Heart right ventricle (tissue), 16 donors: Measurements from ENCODE around the gene FAM219B. TPM values are rescaled to one million over a fixed set of nuclear protein-coding genes. Genes with fewer than 3 reads are reported as not detected.

Experiments used
- ATAC-seq, 8 donors: fragments of 200-7000 bp; cut with Tn5 transposase; one replicate each; pipeline ENCODE4 v1.9.1; 2020; ENCODE audit warnings: mild to moderate bottlenecking in 8 of 8, moderate library complexity in 8 of 8, moderate number of reproducible peaks in 1 of 8
- DNase-seq, 2 donors: peaks; one replicate each; pipeline ENCODE4 v3.0.0-alpha.2; 2020
- H3K27ac ChIP-seq, 10 donors: fragments of 200-600 bp; sonication (generic) in 2 of 10; one replicate each; pipeline versions ENCODE4 v1.5.0 to v1.8.0; 2020 to 2022; ENCODE audit warnings: mild to moderate bottlenecking in 3 of 10
- H3K27me3 ChIP-seq, 7 donors: fragments of 200-600 bp; one replicate each; pipeline ENCODE4 v1.8.0; 2021 to 2022; ENCODE audit warnings: mild to moderate bottlenecking in 2 of 7
- H3K36me3 ChIP-seq, 9 donors: fragments of 200-600 bp; sonication (generic) in 1 of 9; one replicate each; pipeline versions ENCODE4 v1.5.0 to v1.8.0; 2020 to 2022; ENCODE audit warnings: mild to moderate bottlenecking in 2 of 9
- H3K4me1 ChIP-seq, 9 donors: fragments of 200-600 bp; sonication (generic) in 1 of 9; one replicate each; pipeline versions ENCODE4 v1.5.0 to v1.8.0; 2020 to 2022; ENCODE audit warnings: mild to moderate bottlenecking in 4 of 9
- H3K4me3 ChIP-seq, 10 donors: fragments of 200-600 bp; sonication (generic) in 2 of 10; one replicate each; pipeline versions ENCODE4 v1.5.0 to v1.8.0; 2020 to 2022; ENCODE audit warnings: mild to moderate bottlenecking in 7 of 10, moderate library complexity in 2 of 10
- H3K9me3 ChIP-seq, 11 donors: fragments of 200-600 bp in 10 of 11; sonication (generic) in 2 of 11; one replicate each; pipeline versions ENCODE4 v1.5.0 to v1.8.0; 2013 to 2022; ENCODE audit warnings: mild to moderate bottlenecking in 2 of 11, control low read depth in 1 of 11, moderate library complexity in 1 of 11
- CTCF ChIP-seq, 9 donors: fragments of 200-600 bp; sonication (generic) in 2 of 9; IDR thresholded peaks; one replicate each; pipeline versions ENCODE4 v1.5.0 to v1.8.0; 2021 to 2022; ENCODE audit warnings: antibody characterized with exemption in 9 of 9, mild to moderate bottlenecking in 5 of 9, moderate library complexity in 1 of 9
- WGBS, 2 donors: extraction: QIAGEN DNeasy Blood & Tissue Kit; methylation state at CpG; one replicate each; pipeline ENCODE4 v1.1.7; 2013; ENCODE audit warnings: inconsistent platforms in 1 of 2; 5-methylcytosine and 5-hydroxymethylcytosine counted together
- intact Hi-C, 10 donors: fragments of 100-400 bp; cut with DNase I; formaldehyde crosslinking; loops; one replicate each; pipeline versions ENCODE4 v1.11.1 to v1.14.2; 2022
- polyA plus RNA-seq, 2 donors: library from polyadenylated mRNA; stranded (reverse); fragments of 200-250 nt; gene quantifications; one replicate each; pipeline ENCODE4 v1.2.3, GENCODE V29; 2013
- total RNA-seq, 10 donors: library from RNA; stranded (reverse); fragmentation: NEBNext Ultra II Directional in 3 of 10; extraction: Animal tissue kit (Norgen Biotek cat#: 25700) in 3 of 10; gene quantifications; one replicate each; pipeline versions ENCODE4 v1.2.1 to v1.2.4, GENCODE V29; 2021 to 2023
- donor health status: Arrhythmogenic right ventricular cardiomyopathy.
- donor health status: ischemic (EF 13 %, LVEDD 7.1; RV severe dilation, severe dysfunction).
- donor health status: healthy with polysubstance abuse.
- donor health status: DM: no; HTN: yes; CAD: no.
- donor health status: DM: no; HTN: no; CAD: no.
- donor health status: ischemic (EF 25% LVEDD 6.9; RV normal size, moderate dysfunction).
- donor health status: ischemic (EF 25% LVEDD 5.7; RV mildly dilated, moderate dysfunction).
- donor health status: healthy.
- donor health status: DM: yes; HTN: yes; CAD: no.
- donor health status: Ischemic cardiomyopathy.
- donor health status: ischemic (EF 35%, LVEDD 5.7; RV mildly dilated, moderate dysfunction).
- donor health status: nonischemic (EF 11% LVEDD 7.7; RV severe dilation, severe dysfunction).
- donor health status: DM: yes; HTN: yes; CAD: no.
- donor health status: PGD.
- donor health status: ischemic (EF 29% LVEDD 5.4; RV normal size, mild dysfunction).
- donor health status: nonischemic (EF 23%, LVEDD 6.1; RV moderate dilation, normal function).

Gene FAM219B
- total and polyA plus RNA-seq, 12 donors: 27.1 to 159 (median 95.9) TPM

GRCh38 chr15:74868059-74868458 is 38.6 kb downstream of the FAM219B start:
- H3K36me3 ChIP-seq: peaks cover 0 to 22% (median 0%) of the 10 kb centered on the region in 9 donors
- intact Hi-C loops: loop anchor here in 1 of 10 donors (2.0 kb wide), 1 partner anchor 23 kb away; no protein-coding TSS in a partner anchor
- H3K4me1 ChIP-seq: peaks cover 21 to 93% (median 74%) of the 10 kb centered on the region in 9 donors
- no peak for TF ChIP-seq CTCF (IDR thresholded peaks at IDR 0.05)
- no peak for DNase-seq
- WGBS, 2 donors: 54 to 57% methylated on average over 6 of the region's 6 CpGs
- no peaks in the 10 kb centered on the region for H3K9me3 ChIP-seq
- peak overlapping the region; percentile 2 to 94 (median 76) for H3K27ac ChIP-seq
- ATAC-seq: peak in 3 of 8 donors; percentile 3 to 8 (median 4)
- no peak overlapping the region for H3K4me3 ChIP-seq
- no peaks in the 10 kb centered on the region for H3K27me3 ChIP-seq

- intact Hi-C loops: loop anchor here in 1 of 10 donors (2.0 kb wide), 1 partner anchor 23 kb away; no protein-coding TSS in a partner anchor
- Histone ChIP-seq H3K9me3 (no peaks in the 10 kb centered on the region), H3K4me1 (peaks cover 21 to 93% (median 73%) of the 10 kb centered on the region in 9 donors), H3K27ac (peak overlapping the region; percentile 2 to 94 (median 76)), H3K4me3 (no peak overlapping the region), H3K36me3 (peaks cover 0 to 22% (median 0%) of the 10 kb centered on the region in 9 donors), H3K27me3 (no peaks in the 10 kb centered on the region)
- no peak for TF ChIP-seq CTCF (IDR thresholded peaks at IDR 0.05)
- ATAC-seq (no peak), DNase-seq (no peak)
- 21% methylated on average over 1 of the region's 1 CpG for WGBS, 2 donors
Measured at GRCh38 chr15:74867466-74868038, 39.1 kb downstream of the FAM219B start.

- no peak for DNase-seq
- no peaks in the 10 kb centered on the region for H3K9me3 ChIP-seq
- peaks cover 0 to 22% (median 0%) of the 10 kb centered on the region in 9 donors for H3K36me3 ChIP-seq
- no peak for ATAC-seq
- 63 to 72% methylated on average over 6 of the region's 6 CpGs for WGBS, 2 donors
- H3K4me3 ChIP-seq: no peak overlapping the region
- no peaks in the 10 kb centered on the region for H3K27me3 ChIP-seq
- peaks cover 21 to 79% (median 59%) of the 10 kb centered on the region in 9 donors for H3K4me1 ChIP-seq
- TF ChIP-seq CTCF (IDR thresholded peaks at IDR 0.05): no peak
- H3K27ac ChIP-seq: peak overlapping the region in 5 of 10 donors; percentile 22 to 50 (median 26)
- intact Hi-C loops: no loop called here
Measured at GRCh38 chr15:74866090-74866489, 40.6 kb downstream of the FAM219B start.

GRCh38 chr15:74865316-74865715 is 41.3 kb downstream of the FAM219B start:
- no peak overlapping the region for H3K27ac ChIP-seq

More at GRCh38 chr15:74865316-74865715, 41.3 kb downstream of the FAM219B start:
- H3K27me3 ChIP-seq: no peaks in the 10 kb centered on the region
- H3K4me1 ChIP-seq: peaks cover 15 to 71% (median 51%) of the 10 kb centered on the region in 9 donors
- no peak for ATAC-seq
- H3K4me3 ChIP-seq: no peak overlapping the region
- H3K36me3 ChIP-seq: peaks cover 0 to 22% (median 0%) of the 10 kb centered on the region in 9 donors
- 88 to 90% methylated on average over 2 of the region's 2 CpGs for WGBS, 2 donors
- no peak for TF ChIP-seq CTCF (IDR thresholded peaks at IDR 0.05)
- H3K9me3 ChIP-seq: no peaks in the 10 kb centered on the region
- intact Hi-C loops: no loop called here
- DNase-seq: no peak
